ENCODE measurements around the gene ARSG. TPM values are rescaled to one million over a fixed set of nuclear protein-coding genes. Genes with fewer than 3 reads are reported as not detected.

Gene ARSG
- total and polyA plus RNA-seq, 2 experiments from 2014 or later = 1.7 to 5.1 TPM

DNA sequence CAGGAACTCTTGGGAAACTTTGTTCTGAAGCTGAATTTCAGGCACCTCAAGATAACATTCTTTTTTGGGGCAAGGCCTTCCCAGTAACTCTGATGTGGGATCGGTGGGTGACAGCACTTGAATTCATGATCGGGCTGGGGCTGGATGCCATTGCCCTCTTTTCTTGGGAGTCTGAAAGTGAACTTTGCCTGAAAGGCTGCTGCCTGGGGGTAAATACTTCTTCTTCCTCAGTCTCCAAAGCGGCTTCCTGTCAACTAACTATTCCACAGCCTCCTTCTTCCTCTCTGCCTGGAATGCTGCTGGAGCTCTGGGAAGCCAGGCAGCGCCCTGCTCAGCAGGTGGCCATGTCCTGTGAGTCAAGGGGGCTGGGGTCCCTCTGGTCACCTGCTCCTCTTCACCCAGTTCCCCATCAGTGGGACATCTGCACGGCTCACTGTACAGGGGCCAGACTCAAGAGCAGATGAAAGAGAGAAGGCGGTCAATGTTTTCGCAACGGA is 86.5 kb downstream of the ARSG start (continued):
- TF ChIP-seq, protein P1, sequence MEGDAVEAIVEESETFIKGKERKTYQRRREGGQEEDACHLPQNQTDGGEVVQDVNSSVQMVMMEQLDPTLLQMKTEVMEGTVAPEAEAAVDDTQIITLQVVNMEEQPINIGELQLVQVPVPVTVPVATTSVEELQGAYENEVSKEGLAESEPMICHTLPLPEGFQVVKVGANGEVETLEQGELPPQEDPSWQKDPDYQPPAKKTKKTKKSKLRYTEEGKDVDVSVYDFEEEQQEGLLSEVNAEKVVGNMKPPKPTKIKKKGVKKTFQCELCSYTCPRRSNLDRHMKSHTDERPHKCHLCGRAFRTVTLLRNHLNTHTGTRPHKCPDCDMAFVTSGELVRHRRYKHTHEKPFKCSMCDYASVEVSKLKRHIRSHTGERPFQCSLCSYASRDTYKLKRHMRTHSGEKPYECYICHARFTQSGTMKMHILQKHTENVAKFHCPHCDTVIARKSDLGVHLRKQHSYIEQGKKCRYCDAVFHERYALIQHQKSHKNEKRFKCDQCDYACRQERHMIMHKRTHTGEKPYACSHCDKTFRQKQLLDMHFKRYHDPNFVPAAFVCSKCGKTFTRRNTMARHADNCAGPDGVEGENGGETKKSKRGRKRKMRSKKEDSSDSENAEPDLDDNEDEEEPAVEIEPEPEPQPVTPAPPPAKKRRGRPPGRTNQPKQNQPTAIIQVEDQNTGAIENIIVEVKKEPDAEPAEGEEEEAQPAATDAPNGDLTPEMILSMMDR (conservative IDR thresholded peaks at IDR 0.05; ENCODE audit: low read depth in 2 of 2) = no peak
- no peak for TF ChIP-seq JUNB (IDR thresholded peaks at IDR 0.05; ENCODE audit: unreplicated experiment)
- no peak for TF ChIP-seq ZNF331 (CRISPR knock-in tag; IDR thresholded peaks at IDR 0.05; ENCODE audit: low read depth)

DNA sequence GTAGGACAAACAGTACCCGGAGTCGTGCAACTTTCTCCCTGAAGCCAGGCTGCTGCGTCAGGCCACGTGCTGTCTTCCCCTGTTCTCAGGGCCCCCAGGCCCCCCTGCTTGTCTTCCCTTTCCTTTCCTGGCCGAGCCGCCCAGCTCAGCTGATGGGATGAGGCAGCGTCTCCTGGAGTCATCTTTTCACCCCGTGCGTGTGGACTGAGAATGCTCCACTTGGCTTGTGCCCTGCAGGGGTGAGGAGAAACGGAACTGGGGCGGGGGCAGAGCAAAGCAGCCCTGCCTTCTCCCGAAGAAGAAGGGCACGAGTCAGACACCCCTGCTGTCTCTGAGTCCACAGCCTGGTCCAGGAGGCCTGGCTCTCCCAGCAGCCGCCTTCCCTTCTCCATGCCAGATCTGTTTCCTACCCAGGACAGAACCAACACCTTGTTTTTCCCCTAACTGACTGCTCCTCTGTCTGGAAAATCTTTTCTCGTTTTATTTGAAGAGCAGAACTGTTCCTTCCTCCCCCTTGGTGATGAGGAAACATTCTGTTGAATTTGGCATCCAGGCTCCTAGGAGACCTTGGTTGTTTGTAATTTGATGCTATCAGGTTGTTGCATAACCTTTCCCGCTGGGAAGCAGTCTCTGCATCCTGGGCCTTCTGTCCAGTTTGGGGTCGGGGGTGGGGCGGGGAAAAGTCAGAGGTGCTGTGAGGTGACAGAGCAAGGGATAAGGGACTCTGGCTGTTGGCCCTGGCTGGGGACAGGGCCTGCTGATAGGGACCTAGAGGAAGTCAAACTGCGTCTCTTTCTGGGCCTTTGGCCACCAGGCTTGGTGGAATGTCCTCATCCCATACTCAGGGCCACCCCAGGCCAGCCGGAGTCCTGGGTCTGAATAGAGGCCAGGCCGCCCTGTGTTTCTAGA is 87.2 kb downstream of the ARSG start:
- TF ChIP-seq EZH2phosphoT487 (IDR thresholded peaks at IDR 0.05; ENCODE audit: unreplicated experiment) = no peak
- TF ChIP-seq, protein P2, sequence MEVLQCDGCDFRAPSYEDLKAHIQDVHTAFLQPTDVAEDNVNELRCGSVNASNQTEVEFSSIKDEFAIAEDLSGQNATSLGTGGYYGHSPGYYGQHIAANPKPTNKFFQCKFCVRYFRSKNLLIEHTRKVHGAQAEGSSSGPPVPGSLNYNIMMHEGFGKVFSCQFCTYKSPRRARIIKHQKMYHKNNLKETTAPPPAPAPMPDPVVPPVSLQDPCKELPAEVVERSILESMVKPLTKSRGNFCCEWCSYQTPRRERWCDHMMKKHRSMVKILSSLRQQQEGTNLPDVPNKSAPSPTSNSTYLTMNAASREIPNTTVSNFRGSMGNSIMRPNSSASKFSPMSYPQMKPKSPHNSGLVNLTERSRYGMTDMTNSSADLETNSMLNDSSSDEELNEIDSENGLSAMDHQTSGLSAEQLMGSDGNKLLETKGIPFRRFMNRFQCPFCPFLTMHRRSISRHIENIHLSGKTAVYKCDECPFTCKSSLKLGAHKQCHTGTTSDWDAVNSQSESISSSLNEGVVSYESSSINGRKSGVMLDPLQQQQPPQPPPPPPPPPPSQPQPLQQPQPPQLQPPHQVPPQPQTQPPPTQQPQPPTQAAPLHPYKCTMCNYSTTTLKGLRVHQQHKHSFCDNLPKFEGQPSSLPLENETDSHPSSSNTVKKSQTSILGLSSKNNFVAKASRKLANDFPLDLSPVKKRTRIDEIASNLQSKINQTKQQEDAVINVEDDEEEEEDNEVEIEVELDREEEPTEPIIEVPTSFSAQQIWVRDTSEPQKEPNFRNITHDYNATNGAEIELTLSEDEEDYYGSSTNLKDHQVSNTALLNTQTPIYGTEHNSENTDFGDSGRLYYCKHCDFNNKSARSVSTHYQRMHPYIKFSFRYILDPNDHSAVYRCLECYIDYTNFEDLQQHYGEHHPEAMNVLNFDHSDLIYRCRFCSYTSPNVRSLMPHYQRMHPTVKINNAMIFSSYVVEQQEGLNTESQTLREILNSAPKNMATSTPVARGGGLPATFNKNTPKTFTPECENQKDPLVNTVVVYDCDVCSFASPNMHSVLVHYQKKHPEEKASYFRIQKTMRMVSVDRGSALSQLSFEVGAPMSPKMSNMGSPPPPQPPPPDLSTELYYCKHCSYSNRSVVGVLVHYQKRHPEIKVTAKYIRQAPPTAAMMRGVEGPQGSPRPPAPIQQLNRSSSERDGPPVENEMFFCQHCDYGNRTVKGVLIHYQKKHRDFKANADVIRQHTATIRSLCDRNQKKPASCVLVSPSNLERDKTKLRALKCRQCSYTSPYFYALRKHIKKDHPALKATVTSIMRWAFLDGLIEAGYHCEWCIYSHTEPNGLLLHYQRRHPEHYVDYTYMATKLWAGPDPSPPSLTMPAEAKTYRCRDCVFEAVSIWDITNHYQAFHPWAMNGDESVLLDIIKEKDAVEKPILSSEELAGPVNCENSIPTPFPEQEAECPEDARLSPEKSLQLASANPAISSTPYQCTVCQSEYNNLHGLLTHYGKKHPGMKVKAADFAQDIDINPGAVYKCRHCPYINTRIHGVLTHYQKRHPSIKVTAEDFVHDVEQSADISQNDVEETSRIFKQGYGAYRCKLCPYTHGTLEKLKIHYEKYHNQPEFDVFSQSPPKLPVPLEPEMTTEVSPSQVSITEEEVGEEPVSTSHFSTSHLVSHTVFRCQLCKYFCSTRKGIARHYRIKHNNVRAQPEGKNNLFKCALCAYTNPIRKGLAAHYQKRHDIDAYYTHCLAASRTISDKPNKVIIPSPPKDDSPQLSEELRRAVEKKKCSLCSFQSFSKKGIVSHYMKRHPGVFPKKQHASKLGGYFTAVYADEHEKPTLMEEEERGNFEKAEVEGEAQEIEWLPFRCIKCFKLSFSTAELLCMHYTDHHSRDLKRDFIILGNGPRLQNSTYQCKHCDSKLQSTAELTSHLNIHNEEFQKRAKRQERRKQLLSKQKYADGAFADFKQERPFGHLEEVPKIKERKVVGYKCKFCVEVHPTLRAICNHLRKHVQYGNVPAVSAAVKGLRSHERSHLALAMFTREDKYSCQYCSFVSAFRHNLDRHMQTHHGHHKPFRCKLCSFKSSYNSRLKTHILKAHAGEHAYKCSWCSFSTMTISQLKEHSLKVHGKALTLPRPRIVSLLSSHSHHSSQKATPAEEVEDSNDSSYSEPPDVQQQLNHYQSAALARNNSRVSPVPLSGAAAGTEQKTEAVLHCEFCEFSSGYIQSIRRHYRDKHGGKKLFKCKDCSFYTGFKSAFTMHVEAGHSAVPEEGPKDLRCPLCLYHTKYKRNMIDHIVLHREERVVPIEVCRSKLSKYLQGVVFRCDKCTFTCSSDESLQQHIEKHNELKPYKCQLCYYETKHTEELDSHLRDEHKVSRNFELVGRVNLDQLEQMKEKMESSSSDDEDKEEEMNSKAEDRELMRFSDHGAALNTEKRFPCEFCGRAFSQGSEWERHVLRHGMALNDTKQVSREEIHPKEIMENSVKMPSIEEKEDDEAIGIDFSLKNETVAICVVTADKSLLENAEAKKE (CRISPR knock-in tag; IDR thresholded peaks at IDR 0.05) = 0 out of 2 replicates have a peak, but pooled peaks have one; percentile 1
- TF ChIP-seq ZNF114 (CRISPR knock-in tag; IDR thresholded peaks at IDR 0.05) = no peak
- H3K4me3 ChIP-seq = peak overlapping the region; percentile 2; the same call in 1 of the 2 replicates
- no peaks in the 10 kb centered on the region for H3K27me3 ChIP-seq (ENCODE audit: insufficient read depth)
- peak overlapping the region; percentile 96 for H2AFZ ChIP-seq
- Mint-ChIP-seq H3K27ac (peak overlapping the region; percentile 22; the same call in 1 of the 2 replicates), H3K4me3 (peak overlapping the region; percentile 13; the same call in 1 of the 3 replicates), H3K27me3 (ENCODE audit: insufficient read depth, low read depth, poor library complexity) (peaks cover 3% of the 10 kb centered on the region), H3K36me3 (ENCODE audit: low read depth) (no peaks in the 10 kb centered on the region), H3K4me1 (peaks cover 29% of the 10 kb centered on the region), H3K9me3 (no peaks in the 10 kb centered on the region)
- peak; percentile 69 for DNase-seq (ENCODE audit: low spot score)
- peak overlapping the region; percentile 39 for H3K4me2 ChIP-seq
- H3F3A ChIP-seq (replicated peaks; ENCODE audit: low read depth) = no peaks in the 10 kb centered on the region
- no peaks in the 10 kb centered on the region for H3K9me2 ChIP-seq (ENCODE audit: insufficient read depth)
- peak; percentile 77 for ATAC-seq
- H4K20me1 ChIP-seq (replicated peaks; ENCODE audit: insufficient read depth) = no peaks in the 10 kb centered on the region
- no peaks in the 10 kb centered on the region for H3K79me2 ChIP-seq (replicated peaks; ENCODE audit: insufficient read depth)
- H3K27ac ChIP-seq (ENCODE audit: low read depth) = 0 out of 2 replicates have a peak overlapping the region, but pooled peaks have one; percentile 26
- no peaks in the 10 kb centered on the region for H3K36me3 ChIP-seq (ENCODE audit: insufficient read depth)
- peaks cover 20% of the 10 kb centered on the region for H3K4me1 ChIP-seq (ENCODE audit: insufficient read depth)
